Measurements from ENCODE around the gene PCDHGA2. TPM values are rescaled to one million over a fixed set of nuclear protein-coding genes. Genes with fewer than 3 reads are reported as not detected.
"Not testable (repeated sequence)": the region's sequence is repeated elsewhere in the genome, so short reads cannot be mapped to it uniquely, and the experiment has no call there.

The PCDHGA2 gene
- total and polyA plus RNA-seq, 9 of the 15 experiments (the other 6 are each of a cell fraction or from before 2014, with no cell fraction given), result 0.07 to 0.27 (median 0.15) TPM; not detected in 2

DNA sequence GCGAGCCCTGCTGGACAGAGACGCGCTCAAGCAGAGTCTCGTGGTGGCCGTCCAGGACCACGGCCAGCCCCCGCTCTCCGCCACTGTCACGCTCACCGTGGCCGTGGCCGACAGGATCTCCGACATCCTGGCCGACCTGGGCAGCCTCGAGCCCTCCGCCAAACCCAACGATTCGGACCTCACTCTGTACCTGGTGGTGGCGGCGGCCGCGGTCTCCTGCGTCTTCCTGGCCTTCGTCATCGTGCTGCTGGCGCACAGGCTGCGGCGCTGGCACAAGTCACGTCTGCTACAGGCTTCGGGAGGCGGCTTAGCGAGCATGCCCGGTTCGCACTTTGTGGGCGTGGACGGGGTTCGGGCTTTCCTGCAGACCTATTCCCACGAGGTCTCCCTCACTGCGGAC is 6.0 kb upstream of the PCDHGA2 start:
- POLR2A ChIA-PET; H4K20me1 ChIP-seq (replicated peaks; ENCODE audit: control insufficient read depth, insufficient read depth, low read length); FAIRE-seq; H3K9ac ChIP-seq (ENCODE audit: insufficient read depth in 1 of 2, low read depth in 2 of 2, low read length in 2 of 2); H3K9me1 ChIP-seq (ENCODE audit: control insufficient read depth, insufficient read depth, low read length); H3K27ac ChIP-seq (ENCODE audit: extremely low read depth, low read depth, low read length); H3K4me3 ChIP-seq; H3K4me1 ChIP-seq (replicated peaks in 1 of 2; ENCODE audit: control insufficient read depth in 2 of 2, insufficient read depth in 2 of 2, low read length in 2 of 2); DNase-seq (ENCODE audit: extremely low read depth in 1 of 4, low spot score in 3 of 4); ATAC-seq; intact Hi-C loops (cut with micrococcal nuclease); H3K4me2 ChIP-seq (ENCODE audit: insufficient read depth, low read length); H2AFZ ChIP-seq (ENCODE audit: low read depth, low read length); CTCF ChIA-PET (ENCODE audit: low intra/inter-chr PET ratio); H3K36me3 ChIP-seq (ENCODE audit: control insufficient read depth, insufficient read depth, low read length); H3K27me3 ChIP-seq (ENCODE audit: control insufficient read depth in 2 of 2, insufficient read depth in 2 of 2, low read length in 2 of 2); BruUV-seq (replicated peaks); H3K79me2 ChIP-seq (ENCODE audit: control insufficient read depth, insufficient read depth, low read length); in situ Hi-C loops (cut with MboI); H3K9me3 ChIP-seq (replicated peaks; ENCODE audit: control insufficient read depth, insufficient read depth, low read depth, low read length): not testable (repeated sequence)
- 68% methylated on average over 16 of the region's 39 CpGs for WGBS (ENCODE audit: insufficient coverage, low coverage, missing lambda C conversion rate)
- TF ChIP-seq, protein P1, sequence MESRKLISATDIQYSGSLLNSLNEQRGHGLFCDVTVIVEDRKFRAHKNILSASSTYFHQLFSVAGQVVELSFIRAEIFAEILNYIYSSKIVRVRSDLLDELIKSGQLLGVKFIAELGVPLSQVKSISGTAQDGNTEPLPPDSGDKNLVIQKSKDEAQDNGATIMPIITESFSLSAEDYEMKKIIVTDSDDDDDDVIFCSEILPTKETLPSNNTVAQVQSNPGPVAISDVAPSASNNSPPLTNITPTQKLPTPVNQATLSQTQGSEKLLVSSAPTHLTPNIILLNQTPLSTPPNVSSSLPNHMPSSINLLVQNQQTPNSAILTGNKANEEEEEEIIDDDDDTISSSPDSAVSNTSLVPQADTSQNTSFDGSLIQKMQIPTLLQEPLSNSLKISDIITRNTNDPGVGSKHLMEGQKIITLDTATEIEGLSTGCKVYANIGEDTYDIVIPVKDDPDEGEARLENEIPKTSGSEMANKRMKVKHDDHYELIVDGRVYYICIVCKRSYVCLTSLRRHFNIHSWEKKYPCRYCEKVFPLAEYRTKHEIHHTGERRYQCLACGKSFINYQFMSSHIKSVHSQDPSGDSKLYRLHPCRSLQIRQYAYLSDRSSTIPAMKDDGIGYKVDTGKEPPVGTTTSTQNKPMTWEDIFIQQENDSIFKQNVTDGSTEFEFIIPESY (CRISPR knock-in tag; IDR thresholded peaks at IDR 0.05), result 0 out of 2 replicates have a peak, but pooled peaks have one; percentile 27

DNA sequence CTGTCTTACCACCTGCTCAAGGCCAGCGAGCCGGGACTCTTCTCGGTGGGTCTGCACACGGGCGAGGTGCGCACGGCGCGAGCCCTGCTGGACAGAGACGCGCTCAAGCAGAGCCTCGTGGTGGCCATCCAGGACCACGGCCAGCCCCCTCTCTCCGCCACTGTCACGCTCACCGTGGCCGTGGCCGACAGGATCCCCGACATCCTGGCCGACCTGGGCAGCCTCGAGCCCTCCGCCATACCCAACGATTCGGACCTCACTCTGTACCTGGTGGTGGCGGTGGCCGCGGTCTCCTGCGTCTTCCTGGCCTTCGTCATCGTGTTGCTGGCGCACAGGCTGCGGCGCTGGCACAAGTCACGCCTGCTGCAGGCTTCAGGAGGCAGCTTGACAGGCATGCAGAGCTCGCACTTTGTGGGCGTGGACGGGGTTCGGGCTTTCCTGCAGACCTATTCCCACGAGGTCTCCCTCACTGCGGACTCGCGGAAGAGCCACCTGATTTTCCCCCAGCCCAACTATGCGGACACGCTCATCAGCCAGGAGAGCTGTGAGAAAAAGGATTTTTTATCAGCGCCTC is 2.3 kb downstream of the PCDHGA2 start:
- H3K9me1 ChIP-seq (ENCODE audit: control insufficient read depth, insufficient read depth, low read length); FAIRE-seq; H2AFZ ChIP-seq (ENCODE audit: low read depth, low read length); POLR2A ChIA-PET; H4K20me1 ChIP-seq (replicated peaks; ENCODE audit: control insufficient read depth, insufficient read depth, low read length); H3K4me2 ChIP-seq (ENCODE audit: insufficient read depth, low read length); DNase-seq (ENCODE audit: extremely low read depth in 1 of 4, low spot score in 3 of 4); H3K79me2 ChIP-seq (ENCODE audit: control insufficient read depth, insufficient read depth, low read length); H3K9ac ChIP-seq (ENCODE audit: insufficient read depth in 1 of 2, low read depth in 2 of 2, low read length in 2 of 2); H3K36me3 ChIP-seq (ENCODE audit: control insufficient read depth, insufficient read depth, low read length); ATAC-seq; in situ Hi-C loops (cut with MboI); H3K27ac ChIP-seq (ENCODE audit: extremely low read depth, low read depth, low read length); BruUV-seq (replicated peaks); H3K9me3 ChIP-seq (replicated peaks; ENCODE audit: control insufficient read depth, insufficient read depth, low read depth, low read length); H3K4me1 ChIP-seq (replicated peaks in 1 of 2; ENCODE audit: control insufficient read depth in 2 of 2, insufficient read depth in 2 of 2, low read length in 2 of 2); H3K4me3 ChIP-seq: not testable (repeated sequence)
- peaks cover 10 to 26% of the 10 kb centered on the region in 2 experiments; a peak in 4 of 5 replicates for H3K27me3 ChIP-seq (ENCODE audit: control insufficient read depth in 2 of 2, insufficient read depth in 2 of 2, low read length in 2 of 2)
- intact Hi-C loops (cut with micrococcal nuclease), result loop anchor here (5.0 kb wide), 1 partner anchor 171 kb away; no protein-coding TSS in a partner anchor
- WGBS (ENCODE audit: insufficient coverage, low coverage, missing lambda C conversion rate), result 15% methylated on average over 29 of the region's 45 CpGs
- CTCF ChIA-PET (ENCODE audit: low intra/inter-chr PET ratio), result interaction anchor here (0.9 kb wide), 1 partner anchor 223 kb away, joined by 4 read pairs; no protein-coding TSS in a partner anchor
